ENCODE data around the gene SERPINH1. TPM values are rescaled to one million over a fixed set of nuclear protein-coding genes. Genes with fewer than 3 reads are reported as not detected.

Gene SERPINH1
- total RNA-seq, 3 donors from 2014 or later, result 17.6 to 19.8 (median 17.8) TPM

DNA sequence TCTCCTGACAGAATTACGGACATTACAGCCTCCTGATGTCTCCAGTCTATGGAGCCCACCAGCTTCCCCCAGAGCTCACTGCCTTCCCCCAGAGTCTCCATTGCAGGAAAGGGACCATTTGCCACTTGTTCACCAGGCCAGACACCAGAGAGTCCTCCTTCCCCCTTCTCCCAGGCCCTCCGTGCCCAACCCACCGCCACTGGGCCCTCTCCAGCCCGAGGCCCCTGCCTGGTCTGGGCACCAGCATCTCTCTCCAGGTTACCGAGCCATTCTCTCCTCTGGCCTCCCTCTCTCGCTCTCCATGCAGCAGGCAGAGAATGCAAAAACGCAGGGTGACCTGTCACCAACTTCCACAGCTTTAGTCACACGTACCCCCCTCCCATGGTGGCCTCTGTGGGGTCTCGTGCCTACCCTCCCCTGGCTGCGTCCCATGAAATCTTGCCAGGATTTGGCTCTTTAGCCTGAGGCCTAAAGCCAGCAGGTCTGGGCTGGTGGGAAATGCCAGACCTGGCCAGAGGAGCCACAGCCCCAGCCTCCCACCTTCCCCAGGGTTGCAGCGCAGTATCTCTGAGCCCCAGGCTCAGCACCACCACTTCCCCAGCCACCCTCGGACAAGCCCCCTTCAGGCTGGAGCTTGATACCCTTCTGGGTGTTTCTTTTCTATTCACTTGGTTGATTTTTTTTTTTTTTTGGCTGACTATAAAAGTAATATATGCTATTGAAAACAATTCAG is 6.8 kb upstream of the SERPINH1 start:
- H3K4me3 Mint-ChIP-seq, result no peak overlapping the region
- no peak for ATAC-seq
- H3K4me1 Mint-ChIP-seq (ENCODE audit: low read depth), result no peaks in the 10 kb centered on the region
- H3K27me3 Mint-ChIP-seq (ENCODE audit: low read depth), result no peaks in the 10 kb centered on the region
- no peaks in the 10 kb centered on the region for H3K9me3 Mint-ChIP-seq
- no peaks in the 10 kb centered on the region for H3K36me3 Mint-ChIP-seq (ENCODE audit: insufficient read depth)
- no peak for DNase-seq

DNA sequence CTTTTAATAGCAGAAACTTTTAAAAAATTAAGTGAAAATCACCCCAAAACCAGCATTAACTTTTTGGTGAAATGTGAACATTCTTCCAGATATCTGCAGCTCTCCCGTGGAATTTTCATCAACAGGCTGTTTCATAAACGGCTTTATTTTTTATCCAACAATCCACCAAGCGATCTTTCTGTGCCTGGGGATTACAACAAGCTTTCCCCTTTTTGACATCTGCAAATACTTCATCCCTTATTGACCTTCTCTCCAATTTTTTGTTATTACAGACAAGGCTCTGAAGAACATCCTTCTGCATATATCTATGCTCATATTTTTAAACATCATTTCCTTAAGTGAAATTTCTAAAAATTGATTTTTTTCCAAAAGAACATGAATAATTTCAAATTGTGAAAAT is 5.8 kb upstream of the SERPINH1 start:
- ATAC-seq (no peak), DNase-seq (no peak)
- Mint-ChIP-seq H3K4me3 (no peak overlapping the region), H3K27me3 (ENCODE audit: low read depth) (no peaks in the 10 kb centered on the region), H3K9me3 (no peaks in the 10 kb centered on the region), H3K4me1 (ENCODE audit: low read depth) (peaks cover 5% of the 10 kb centered on the region), H3K36me3 (ENCODE audit: insufficient read depth) (no peaks in the 10 kb centered on the region)

DNA sequence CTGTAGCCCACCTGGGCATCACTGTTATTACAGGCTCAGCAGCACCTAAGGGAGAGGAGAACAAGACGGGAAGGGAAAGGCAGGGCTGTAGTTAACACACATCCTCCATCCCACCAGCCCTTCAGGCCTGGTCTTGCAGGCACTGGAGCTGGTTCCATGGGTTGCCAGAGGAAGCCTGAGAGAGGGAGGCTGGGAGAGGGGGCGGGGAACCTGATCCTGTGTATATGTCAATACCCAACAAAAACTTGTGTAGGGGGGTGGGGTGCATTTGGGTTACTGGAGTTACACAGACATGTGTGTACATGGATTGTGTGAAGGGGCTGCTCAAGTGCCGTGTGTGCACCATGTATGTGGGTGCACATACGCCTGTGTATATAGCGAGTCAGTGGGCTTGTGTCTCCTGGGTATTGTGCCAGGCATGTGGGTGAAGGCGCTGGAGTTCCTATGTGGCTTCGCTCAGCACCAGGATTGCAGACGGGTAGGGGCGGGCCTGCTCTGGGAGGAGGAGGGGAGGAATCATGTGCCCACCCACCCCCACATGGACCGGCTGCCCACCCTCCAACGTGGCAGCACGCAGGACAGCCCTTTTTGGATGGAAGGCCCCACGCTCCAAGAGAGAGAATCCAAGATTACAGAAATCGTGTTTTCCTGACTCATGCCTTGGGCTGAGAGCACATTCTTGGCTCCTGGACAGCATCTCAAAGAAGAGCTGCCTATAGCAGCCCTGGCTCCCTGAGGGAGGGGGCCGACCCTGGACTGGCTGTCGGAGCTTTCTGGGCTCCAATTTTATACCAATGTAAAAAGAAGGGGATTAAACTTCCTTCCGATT is 4.2 kb upstream of the SERPINH1 start:
- Mint-ChIP-seq H3K36me3 (ENCODE audit: insufficient read depth) (no peaks in the 10 kb centered on the region), H3K4me3 (no peak overlapping the region), H3K27me3 (ENCODE audit: low read depth) (no peaks in the 10 kb centered on the region), H3K9me3 (no peaks in the 10 kb centered on the region), H3K4me1 (ENCODE audit: low read depth) (peaks cover 13% of the 10 kb centered on the region)
- DNase-seq, result no peak
- ATAC-seq, result no peak

DNA sequence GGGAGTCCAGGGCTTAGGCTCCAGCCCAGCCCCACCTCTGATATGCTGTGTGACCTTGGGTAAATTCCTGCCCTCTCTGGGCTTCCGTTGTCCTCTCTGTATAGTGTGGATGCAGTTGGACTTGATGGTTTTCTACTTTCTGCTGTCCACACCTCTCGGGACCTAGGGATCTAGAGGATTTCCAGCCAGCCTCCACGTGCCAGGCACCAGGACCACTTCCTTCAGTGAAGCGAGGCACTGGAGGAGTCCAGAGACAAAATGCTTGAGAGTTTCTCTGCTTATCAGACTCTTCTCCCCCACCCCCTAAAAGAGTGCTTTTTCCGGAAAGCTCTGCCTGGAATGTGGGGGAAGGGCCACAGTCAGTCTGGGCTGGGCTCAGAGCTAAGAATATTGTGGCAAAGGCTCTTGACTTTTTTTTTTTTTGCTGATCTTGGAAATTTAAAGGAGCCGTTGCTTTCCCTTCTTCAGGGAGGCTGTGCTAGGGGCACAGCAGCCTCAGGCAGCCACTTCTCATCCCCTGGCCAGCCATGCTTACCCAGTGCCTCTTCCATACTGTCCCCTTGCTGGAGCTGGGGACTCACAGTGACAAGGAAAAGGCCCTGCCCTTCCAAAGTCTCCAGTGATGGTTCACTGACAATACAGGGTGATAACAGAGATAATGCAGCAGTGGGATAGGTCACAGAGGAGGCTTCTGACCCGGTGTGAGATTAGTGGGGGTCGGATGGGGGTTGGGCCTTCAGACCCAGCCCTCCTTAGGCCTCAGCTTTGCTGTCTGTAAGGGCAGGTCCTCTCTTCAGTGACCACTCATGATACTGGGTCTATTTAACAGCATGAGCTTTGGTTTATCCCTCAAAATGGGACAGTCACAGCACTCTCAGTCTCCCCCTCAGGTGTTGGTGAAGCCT is 2.9 kb upstream of the SERPINH1 start:
- H3K36me3 Mint-ChIP-seq (ENCODE audit: insufficient read depth), result no peaks in the 10 kb centered on the region
- H3K9me3 Mint-ChIP-seq, result no peaks in the 10 kb centered on the region
- no peaks in the 10 kb centered on the region for H3K27me3 Mint-ChIP-seq (ENCODE audit: low read depth)
- peaks cover 23% of the 10 kb centered on the region for H3K4me1 Mint-ChIP-seq (ENCODE audit: low read depth)
- no peak for DNase-seq
- H3K4me3 Mint-ChIP-seq, result no peak overlapping the region
- no peak for ATAC-seq

DNA sequence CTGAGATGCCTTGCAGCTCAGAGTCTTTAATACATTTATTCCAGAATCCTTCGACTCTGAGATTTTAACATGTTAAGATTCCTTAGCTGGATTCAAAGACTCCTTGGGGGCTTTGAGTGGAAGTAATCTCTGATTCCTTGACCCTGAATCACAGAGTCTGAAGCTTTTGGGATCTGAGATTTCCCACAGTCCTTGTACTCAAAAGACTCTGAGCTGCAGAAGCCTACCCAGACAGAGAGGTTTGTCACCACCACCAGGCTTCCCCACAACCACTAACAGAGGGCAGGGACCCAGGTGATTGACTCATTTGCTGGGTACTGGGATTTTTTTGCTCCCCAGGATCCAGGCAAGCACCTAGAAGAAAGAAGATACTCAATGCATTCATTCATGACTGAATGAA is 1.4 kb upstream of the SERPINH1 start:
- Mint-ChIP-seq H3K36me3 (ENCODE audit: insufficient read depth) (no peaks in the 10 kb centered on the region), H3K27me3 (ENCODE audit: low read depth) (no peaks in the 10 kb centered on the region), H3K9me3 (no peaks in the 10 kb centered on the region), H3K4me3 (peak overlapping the region; percentile 91), H3K4me1 (ENCODE audit: low read depth) (peaks cover 30% of the 10 kb centered on the region)
- DNase-seq (no peak), ATAC-seq (no peak)

DNA sequence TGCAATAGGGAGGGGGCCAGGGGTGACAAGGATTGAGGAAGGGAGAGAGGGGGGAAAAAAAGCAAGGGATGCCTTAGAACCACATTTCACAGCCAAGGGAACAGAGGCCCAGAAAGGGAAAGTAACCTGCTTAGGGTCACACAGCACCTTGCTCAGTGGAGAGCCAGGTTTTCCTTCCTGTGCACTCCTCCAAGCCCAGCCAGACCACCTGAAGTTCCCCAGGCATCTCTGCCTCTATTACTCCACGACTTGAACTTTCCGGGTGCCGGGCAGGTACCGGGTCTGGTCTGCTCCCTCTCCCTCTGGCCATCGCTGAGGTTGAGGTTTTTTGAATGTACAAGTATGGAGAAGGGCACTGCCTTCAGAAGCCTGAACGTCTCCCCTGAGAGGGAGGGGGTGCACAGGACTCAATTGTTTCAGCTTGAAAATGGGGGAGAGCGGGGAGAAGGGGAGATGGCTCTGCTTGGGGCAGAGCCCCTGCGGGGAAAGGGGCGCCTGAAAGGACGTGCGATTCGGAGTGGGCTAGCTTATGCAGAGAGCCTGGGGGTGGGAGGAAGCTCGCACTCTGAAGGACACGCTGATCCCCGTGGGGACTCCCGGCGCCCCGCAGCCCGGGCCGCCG is 516 bp upstream of the SERPINH1 start:
- H3K9me3 Mint-ChIP-seq, result no peaks in the 10 kb centered on the region
- H3K4me3 Mint-ChIP-seq, result peak overlapping the region; percentile 91
- ATAC-seq, result peak in 1 of 2 donors; percentile 3
- no peak for DNase-seq
- H3K36me3 Mint-ChIP-seq (ENCODE audit: insufficient read depth), result peaks cover 2% of the 10 kb centered on the region
- no peaks in the 10 kb centered on the region for H3K27me3 Mint-ChIP-seq (ENCODE audit: low read depth)
- peaks cover 35% of the 10 kb centered on the region for H3K4me1 Mint-ChIP-seq (ENCODE audit: low read depth)

DNA sequence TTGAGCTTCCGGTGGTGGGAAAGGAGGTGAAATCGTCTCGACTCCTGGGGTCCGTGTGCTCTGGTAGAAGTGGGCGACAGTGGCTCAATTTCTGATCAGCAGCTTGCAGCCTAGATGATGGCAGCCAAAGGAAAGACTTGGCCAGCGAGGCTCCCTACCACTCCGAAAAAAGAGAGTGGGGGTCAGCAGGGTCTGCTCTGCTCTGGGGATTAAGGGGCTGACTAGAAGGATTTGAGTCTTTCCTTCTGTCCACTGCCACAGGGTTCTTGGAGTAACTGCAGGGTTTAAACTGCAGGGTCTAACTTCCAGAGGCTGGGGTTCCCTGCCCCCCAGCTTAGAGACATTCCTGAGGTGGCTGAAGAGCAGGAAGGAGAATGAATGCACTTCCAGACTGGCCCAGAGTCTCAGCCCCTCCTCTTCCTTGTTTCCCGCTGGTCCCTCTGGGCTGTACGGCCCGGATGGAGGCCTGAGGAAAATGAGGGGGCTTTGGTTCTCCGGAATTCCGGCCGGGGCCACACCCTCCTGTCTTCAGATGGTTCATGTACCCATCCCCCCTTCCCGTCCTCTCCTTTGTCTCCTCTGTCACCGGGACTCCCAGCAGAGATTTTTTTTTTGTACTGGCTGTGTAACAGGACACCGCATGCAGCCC is 907 bp downstream of the SERPINH1 start:
- H3K9me3 Mint-ChIP-seq, result no peaks in the 10 kb centered on the region
- peak overlapping the region; percentile 91 for H3K4me3 Mint-ChIP-seq
- DNase-seq (no peak), ATAC-seq (no peak)
- H3K4me1 Mint-ChIP-seq (ENCODE audit: low read depth), result peaks cover 35% of the 10 kb centered on the region
- peaks cover 2% of the 10 kb centered on the region for H3K36me3 Mint-ChIP-seq (ENCODE audit: insufficient read depth)
- H3K27me3 Mint-ChIP-seq (ENCODE audit: low read depth), result no peaks in the 10 kb centered on the region

DNA sequence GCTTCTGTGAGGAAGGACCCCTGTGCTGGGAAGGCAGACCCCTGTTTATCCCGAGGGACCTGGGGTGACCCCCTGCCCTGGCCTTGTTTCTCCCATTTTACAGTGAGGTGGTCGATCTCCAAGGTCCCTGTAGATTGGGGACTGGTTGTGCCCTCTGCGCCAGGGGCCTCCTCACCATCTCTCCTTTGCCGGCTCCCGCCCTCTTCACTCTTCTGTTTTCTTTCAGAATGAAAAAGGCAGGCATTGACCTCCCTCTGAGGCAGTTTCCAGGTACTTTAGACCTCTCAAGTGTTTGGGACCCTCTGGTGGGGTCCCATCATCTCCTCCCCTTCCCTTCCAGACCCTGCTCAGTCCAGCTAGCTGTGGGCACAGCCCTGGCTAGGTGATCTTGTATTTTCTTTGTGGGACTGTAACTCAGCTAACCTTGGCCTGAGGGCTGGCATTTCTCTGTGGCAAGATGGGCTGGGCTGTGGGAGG is 1.5 kb downstream of the SERPINH1 start:
- H3K4me3 Mint-ChIP-seq, result peak overlapping the region; percentile 91
- ATAC-seq (no peak), DNase-seq (no peak)
- H3K4me1 Mint-ChIP-seq (ENCODE audit: low read depth), result peaks cover 35% of the 10 kb centered on the region
- H3K27me3 Mint-ChIP-seq (ENCODE audit: low read depth), result no peaks in the 10 kb centered on the region
- peaks cover 2% of the 10 kb centered on the region for H3K36me3 Mint-ChIP-seq (ENCODE audit: insufficient read depth)
- no peaks in the 10 kb centered on the region for H3K9me3 Mint-ChIP-seq

DNA sequence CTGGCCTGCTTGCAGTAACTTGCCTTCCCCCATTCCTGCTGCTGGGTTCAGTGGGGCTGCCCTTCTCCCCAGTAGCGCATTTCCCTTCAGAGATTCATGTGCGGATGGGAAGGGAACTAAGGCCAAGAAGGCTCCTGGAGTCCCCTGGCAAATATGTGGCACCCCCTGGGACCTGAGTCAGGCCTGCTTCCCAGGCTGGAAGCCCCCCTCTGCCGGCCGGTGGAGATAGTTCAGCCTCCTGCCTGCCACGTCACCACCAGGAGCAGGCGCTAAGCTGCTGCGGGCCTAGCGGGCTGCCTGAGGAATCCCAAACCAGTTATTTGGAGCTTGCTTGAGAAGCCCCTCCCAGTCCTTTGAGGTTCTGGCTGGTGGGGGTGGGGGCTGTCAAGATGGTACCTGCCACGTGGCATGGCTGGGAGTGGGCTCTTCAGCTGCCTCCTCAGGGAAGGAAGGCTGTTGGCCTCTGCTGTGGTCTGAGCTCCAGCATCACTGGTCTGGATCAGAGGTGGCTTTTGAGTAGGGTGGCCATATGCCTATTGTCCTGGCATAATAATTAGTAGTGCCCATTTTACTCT is 2.0 kb downstream of the SERPINH1 start:
- peaks cover 35% of the 10 kb centered on the region for H3K4me1 Mint-ChIP-seq (ENCODE audit: low read depth)
- H3K27me3 Mint-ChIP-seq (ENCODE audit: low read depth), result no peaks in the 10 kb centered on the region
- DNase-seq, result no peak
- peak overlapping the region; percentile 91 for H3K4me3 Mint-ChIP-seq
- no peaks in the 10 kb centered on the region for H3K9me3 Mint-ChIP-seq
- no peak for ATAC-seq
- peaks cover 7% of the 10 kb centered on the region for H3K36me3 Mint-ChIP-seq (ENCODE audit: insufficient read depth)

DNA sequence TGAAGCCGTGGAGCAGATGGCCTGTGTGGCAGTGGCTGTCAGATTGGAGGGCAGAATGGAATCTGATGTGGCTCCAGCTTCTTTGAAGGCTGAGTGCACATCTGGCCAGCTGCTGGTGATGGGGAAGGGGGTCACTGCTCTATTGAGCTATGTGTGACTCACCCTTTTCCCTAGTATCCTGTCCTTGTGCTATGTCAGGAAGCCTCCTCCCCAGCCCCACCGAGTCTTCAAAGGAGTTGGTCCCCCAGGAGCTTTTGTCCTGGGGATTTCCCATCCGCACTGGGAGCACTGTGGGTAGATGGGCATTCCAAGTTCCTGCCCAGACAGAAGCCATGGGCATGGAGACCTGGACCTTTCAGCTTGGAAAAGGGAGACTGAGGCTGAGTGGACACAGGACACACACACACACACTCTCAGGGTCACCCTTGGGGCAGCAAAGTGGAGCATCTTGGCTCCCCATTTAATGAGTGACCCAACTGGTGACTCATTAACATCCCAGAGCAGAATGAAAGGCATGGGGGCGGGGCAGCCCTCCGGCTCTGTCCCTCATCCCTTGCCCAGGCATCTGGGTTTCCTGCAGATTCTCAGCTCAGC is 3.3 kb downstream of the SERPINH1 start:
- H3K36me3 Mint-ChIP-seq (ENCODE audit: insufficient read depth), result peaks cover 8% of the 10 kb centered on the region
- no peak for DNase-seq

DNA sequence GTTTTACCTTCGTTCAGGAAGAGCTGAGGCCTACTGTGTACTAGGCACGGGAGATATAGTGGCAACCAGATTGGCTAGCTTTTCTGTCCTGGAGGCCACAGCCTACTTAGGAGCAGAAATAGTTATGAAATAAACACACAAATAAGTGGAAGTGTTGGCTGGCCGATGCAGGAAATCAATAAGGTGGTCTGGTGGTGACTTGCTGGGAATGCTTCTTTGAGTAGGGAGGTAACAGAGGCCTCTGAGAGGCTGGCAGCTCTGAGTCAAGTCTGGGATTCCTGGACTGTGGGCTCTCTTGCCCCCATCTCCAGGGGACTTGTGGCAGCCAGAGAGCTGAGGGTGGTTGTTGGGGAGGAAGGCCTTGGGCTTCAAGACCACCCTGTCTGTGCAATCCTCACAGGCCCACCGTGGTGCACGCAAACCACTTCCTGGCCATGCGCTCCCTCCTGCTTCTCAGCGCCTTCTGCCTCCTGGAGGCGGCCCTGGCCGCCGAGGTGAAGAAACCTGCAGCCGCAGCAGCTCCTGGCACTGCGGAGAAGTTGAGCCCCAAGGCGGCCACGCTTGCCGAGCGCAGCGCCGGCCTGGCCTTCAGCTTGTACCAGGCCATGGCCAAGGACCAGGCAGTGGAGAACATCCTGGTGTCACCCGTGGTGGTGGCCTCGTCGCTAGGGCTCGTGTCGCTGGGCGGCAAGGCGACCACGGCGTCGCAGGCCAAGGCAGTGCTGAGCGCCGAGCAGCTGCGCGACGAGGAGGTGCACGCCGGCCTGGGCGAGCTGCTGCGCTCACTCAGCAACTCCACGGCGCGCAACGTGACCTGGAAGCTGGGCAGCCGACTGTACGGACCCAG is 4.1 kb downstream of the SERPINH1 start:
- no peaks in the 10 kb centered on the region for H3K9me3 Mint-ChIP-seq
- no peak for ATAC-seq
- H3K4me3 Mint-ChIP-seq, result no peak overlapping the region
- no peaks in the 10 kb centered on the region for H3K27me3 Mint-ChIP-seq (ENCODE audit: low read depth)
- peaks cover 30% of the 10 kb centered on the region for H3K4me1 Mint-ChIP-seq (ENCODE audit: low read depth)
- no peak for DNase-seq
- H3K36me3 Mint-ChIP-seq (ENCODE audit: insufficient read depth), result peaks cover 11% of the 10 kb centered on the region

More for the DNA sequence above, 3.3 kb downstream of the SERPINH1 start:
- Mint-ChIP-seq H3K4me1 (ENCODE audit: low read depth) (peaks cover 35% of the 10 kb centered on the region), H3K4me3 (no peak overlapping the region), H3K9me3 (no peaks in the 10 kb centered on the region), H3K27me3 (ENCODE audit: low read depth) (no peaks in the 10 kb centered on the region)
- ATAC-seq, result no peak

- ATAC-seq, result no peak
These were observed 4.8 kb downstream of the SERPINH1 start for GRCh38 chr11:75566763-75567279.

More at GRCh38 chr11:75566763-75567279, 4.8 kb downstream of the SERPINH1 start:
- no peak for DNase-seq
- Mint-ChIP-seq H3K36me3 (ENCODE audit: insufficient read depth) (peaks cover 11% of the 10 kb centered on the region), H3K9me3 (no peaks in the 10 kb centered on the region), H3K27me3 (ENCODE audit: low read depth) (no peaks in the 10 kb centered on the region), H3K4me1 (ENCODE audit: low read depth) (peaks cover 27% of the 10 kb centered on the region), H3K4me3 (no peak overlapping the region)
